GM19328 (cell line): ENCODE results near the gene FKBP1A.

Experiments
- ATAC-seq: cut with Tn5 transposase; IDR thresholded peaks from one replicate; pipeline ENCODE4 v1.9.1; 2021; ENCODE audit warnings: mild to moderate bottlenecking, moderate library complexity; ENCODE audit not compliant: unreplicated experiment

FKBP1A gene

GRCh38 chr20:1392693-1393506 is at the start of gene FKBP1A:
Gene FKBP1A, minus strand, starts transcription at chr20:1393054. Its CDS starts 56 bp downstream, at chr20:1392998.
- ATAC-seq: peak; percentile 86

- ATAC-seq: no peak
These were observed 49.5 kb upstream of the FKBP1A start for GRCh38 chr20:1442304-1442703.

GRCh38 chr20:1441133-1441532 is 48.3 kb upstream of the FKBP1A start:
- ATAC-seq: no peak

- no peak for ATAC-seq
These were observed 47.2 kb upstream of the FKBP1A start for GRCh38 chr20:1440024-1440423.

GRCh38 chr20:1438361-1438760 is 45.5 kb upstream of the FKBP1A start:
- no peak for ATAC-seq

GRCh38 chr20:1437235-1437904 is 44.5 kb upstream of the FKBP1A start:
- no peak for ATAC-seq

- ATAC-seq: no peak
These were observed 43.4 kb upstream of the FKBP1A start for GRCh38 chr20:1436263-1436662.

GRCh38 chr20:1435337-1435699 is 42.5 kb upstream of the FKBP1A start:
- ATAC-seq: no peak

- ATAC-seq: peak; percentile 89
These were observed 41.9 kb upstream of the FKBP1A start for GRCh38 chr20:1434571-1435336.

GRCh38 chr20:1431158-1431557 is 38.3 kb upstream of the FKBP1A start:
- ATAC-seq: no peak

- no peak for ATAC-seq
These were observed 37.2 kb upstream of the FKBP1A start for GRCh38 chr20:1430004-1430451.

GRCh38 chr20:1429143-1429728 is 36.4 kb upstream of the FKBP1A start:
- ATAC-seq: no peak

- no peak for ATAC-seq
These were observed 34.7 kb upstream of the FKBP1A start for GRCh38 chr20:1427457-1428054.

- ATAC-seq: no peak
These were observed 33.5 kb upstream of the FKBP1A start for GRCh38 chr20:1426231-1426849.

- ATAC-seq: no peak
These were observed 31.5 kb upstream of the FKBP1A start for GRCh38 chr20:1424336-1424735.

- no peak for ATAC-seq
These were observed 30.8 kb upstream of the FKBP1A start for GRCh38 chr20:1423625-1424106.

- no peak for ATAC-seq
These were observed 30.4 kb upstream of the FKBP1A start for GRCh38 chr20:1423206-1423605.

- ATAC-seq: no peak
These were observed 29.9 kb upstream of the FKBP1A start for GRCh38 chr20:1422753-1423152.

- no peak for ATAC-seq
These were observed 27.2 kb upstream of the FKBP1A start for GRCh38 chr20:1420066-1420465.

- no peak for ATAC-seq
These were observed 25.5 kb upstream of the FKBP1A start for GRCh38 chr20:1418350-1418749.
